Measurements from ENCODE around the gene PRKN. TPM values are rescaled to one million over a fixed set of nuclear protein-coding genes. Genes with fewer than 3 reads are reported as not detected.

PRKN gene
- polyA plus RNA-seq, 1 donor from 2014 or later: 1.2 TPM

DNA sequence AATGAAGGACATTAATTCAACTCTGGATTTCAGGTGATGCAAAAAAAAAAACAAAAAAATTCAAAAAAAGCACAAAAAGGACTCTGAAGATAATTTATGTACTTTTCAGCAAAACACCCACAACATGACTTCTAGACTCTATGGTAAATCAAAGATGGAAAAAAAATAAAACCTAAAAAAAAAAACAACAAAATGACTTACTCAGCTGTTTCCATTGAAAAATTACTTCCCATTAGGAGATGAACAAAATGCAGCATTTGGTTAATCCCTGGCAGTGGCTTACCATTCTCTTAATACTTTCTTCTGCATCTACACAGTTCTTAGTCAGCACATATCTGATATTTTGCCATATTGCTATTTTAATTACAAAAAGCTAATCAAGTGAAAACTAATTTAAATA, 572.6 kb downstream of the PRKN start:
- Histone ChIP-seq H3K9me3 (ENCODE audit: low read length) (no peaks in the 10 kb centered on the region), H3K27ac (ENCODE audit: low read length) (no peak overlapping the region), H4K20me1 (ENCODE audit: insufficient read depth) (no peaks in the 10 kb centered on the region), H3K36me3 (ENCODE audit: insufficient read depth, low read length) (no peaks in the 10 kb centered on the region), H3K27me3 (ENCODE audit: insufficient read depth, low read depth, low read length) (no peaks in the 10 kb centered on the region), H2AFZ (ENCODE audit: low read depth, low read length) (no peak overlapping the region), H3K79me2 (replicated peaks; ENCODE audit: insufficient read depth, low read length) (no peaks in the 10 kb centered on the region), H3K9me2 (ENCODE audit: insufficient read depth, low read length) (no peaks in the 10 kb centered on the region), H3K4me3 (ENCODE audit: low read length) (no peak overlapping the region), H3F3A (ENCODE audit: insufficient read depth, low read length, poor library complexity, severe bottlenecking) (no peaks in the 10 kb centered on the region), H3K4me2 (ENCODE audit: low read length) (no peak overlapping the region), H3K9ac (ENCODE audit: low read length) (no peak overlapping the region)
- TF ChIP-seq POLR2AphosphoS5 (IDR thresholded peaks at IDR 0.05) (no peak), RAD21 (conservative IDR thresholded peaks at IDR 0.05) (no peak), EZH2 (IDR thresholded peaks at IDR 0.05; ENCODE audit: borderline replicate concordance, insufficient read depth, low read length, poor library complexity, severe bottlenecking) (no peak), SMC3 (conservative IDR thresholded peaks at IDR 0.05; ENCODE audit: poor library complexity) (no peak), TAF1 (IDR thresholded peaks at IDR 0.05; ENCODE audit: low read depth) (no peak), EP300 (conservative IDR thresholded peaks at IDR 0.05; ENCODE audit: poor library complexity, severe bottlenecking) (no peak), MXI1 (conservative IDR thresholded peaks at IDR 0.05; ENCODE audit: poor library complexity, severe bottlenecking) (no peak)
- TF ChIP-seq, protein P1, sequence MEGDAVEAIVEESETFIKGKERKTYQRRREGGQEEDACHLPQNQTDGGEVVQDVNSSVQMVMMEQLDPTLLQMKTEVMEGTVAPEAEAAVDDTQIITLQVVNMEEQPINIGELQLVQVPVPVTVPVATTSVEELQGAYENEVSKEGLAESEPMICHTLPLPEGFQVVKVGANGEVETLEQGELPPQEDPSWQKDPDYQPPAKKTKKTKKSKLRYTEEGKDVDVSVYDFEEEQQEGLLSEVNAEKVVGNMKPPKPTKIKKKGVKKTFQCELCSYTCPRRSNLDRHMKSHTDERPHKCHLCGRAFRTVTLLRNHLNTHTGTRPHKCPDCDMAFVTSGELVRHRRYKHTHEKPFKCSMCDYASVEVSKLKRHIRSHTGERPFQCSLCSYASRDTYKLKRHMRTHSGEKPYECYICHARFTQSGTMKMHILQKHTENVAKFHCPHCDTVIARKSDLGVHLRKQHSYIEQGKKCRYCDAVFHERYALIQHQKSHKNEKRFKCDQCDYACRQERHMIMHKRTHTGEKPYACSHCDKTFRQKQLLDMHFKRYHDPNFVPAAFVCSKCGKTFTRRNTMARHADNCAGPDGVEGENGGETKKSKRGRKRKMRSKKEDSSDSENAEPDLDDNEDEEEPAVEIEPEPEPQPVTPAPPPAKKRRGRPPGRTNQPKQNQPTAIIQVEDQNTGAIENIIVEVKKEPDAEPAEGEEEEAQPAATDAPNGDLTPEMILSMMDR (IDR thresholded peaks at IDR 0.05; ENCODE audit: poor library complexity, severe bottlenecking): no peak
- TF ChIP-seq, protein P2, sequence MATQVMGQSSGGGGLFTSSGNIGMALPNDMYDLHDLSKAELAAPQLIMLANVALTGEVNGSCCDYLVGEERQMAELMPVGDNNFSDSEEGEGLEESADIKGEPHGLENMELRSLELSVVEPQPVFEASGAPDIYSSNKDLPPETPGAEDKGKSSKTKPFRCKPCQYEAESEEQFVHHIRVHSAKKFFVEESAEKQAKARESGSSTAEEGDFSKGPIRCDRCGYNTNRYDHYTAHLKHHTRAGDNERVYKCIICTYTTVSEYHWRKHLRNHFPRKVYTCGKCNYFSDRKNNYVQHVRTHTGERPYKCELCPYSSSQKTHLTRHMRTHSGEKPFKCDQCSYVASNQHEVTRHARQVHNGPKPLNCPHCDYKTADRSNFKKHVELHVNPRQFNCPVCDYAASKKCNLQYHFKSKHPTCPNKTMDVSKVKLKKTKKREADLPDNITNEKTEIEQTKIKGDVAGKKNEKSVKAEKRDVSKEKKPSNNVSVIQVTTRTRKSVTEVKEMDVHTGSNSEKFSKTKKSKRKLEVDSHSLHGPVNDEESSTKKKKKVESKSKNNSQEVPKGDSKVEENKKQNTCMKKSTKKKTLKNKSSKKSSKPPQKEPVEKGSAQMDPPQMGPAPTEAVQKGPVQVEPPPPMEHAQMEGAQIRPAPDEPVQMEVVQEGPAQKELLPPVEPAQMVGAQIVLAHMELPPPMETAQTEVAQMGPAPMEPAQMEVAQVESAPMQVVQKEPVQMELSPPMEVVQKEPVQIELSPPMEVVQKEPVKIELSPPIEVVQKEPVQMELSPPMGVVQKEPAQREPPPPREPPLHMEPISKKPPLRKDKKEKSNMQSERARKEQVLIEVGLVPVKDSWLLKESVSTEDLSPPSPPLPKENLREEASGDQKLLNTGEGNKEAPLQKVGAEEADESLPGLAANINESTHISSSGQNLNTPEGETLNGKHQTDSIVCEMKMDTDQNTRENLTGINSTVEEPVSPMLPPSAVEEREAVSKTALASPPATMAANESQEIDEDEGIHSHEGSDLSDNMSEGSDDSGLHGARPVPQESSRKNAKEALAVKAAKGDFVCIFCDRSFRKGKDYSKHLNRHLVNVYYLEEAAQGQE (IDR thresholded peaks at IDR 0.05; ENCODE audit: borderline replicate concordance): no peak

DNA sequence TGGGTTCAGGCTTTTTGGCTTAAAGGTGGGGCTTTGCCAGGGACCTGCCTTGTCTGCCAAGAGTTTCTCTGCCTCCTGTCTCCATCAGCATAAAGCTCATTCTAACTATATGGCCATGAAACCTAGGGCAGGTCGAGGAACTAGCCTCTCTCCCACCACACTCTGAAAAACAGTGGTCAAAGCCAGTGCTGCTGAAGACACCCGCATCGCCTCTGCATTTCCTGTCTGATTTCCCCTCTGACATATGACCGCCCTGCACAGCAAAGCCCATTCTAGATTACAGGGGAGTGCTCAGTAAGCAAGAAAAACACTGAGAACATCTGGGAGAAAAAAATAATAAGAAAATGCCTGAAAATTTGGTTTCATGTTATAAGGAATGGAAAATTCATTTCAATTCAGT, 573.6 kb downstream of the PRKN start:
- H2AFZ ChIP-seq (ENCODE audit: low read depth, low read length): no peak overlapping the region
- no peaks in the 10 kb centered on the region for H3K9me2 ChIP-seq (ENCODE audit: insufficient read depth, low read length)
- no peak overlapping the region for H3K4me2 ChIP-seq (ENCODE audit: low read length)
- no peak overlapping the region for H3K27ac ChIP-seq (ENCODE audit: low read length)
- H3K36me3 ChIP-seq (ENCODE audit: insufficient read depth, low read length): no peaks in the 10 kb centered on the region
- H3K79me2 ChIP-seq (replicated peaks; ENCODE audit: insufficient read depth, low read length): no peaks in the 10 kb centered on the region
- H3K9me3 ChIP-seq (ENCODE audit: low read length): no peaks in the 10 kb centered on the region
- TF ChIP-seq RAD21 (conservative IDR thresholded peaks at IDR 0.05): no peak
- TF ChIP-seq, protein P2 (IDR thresholded peaks at IDR 0.05; ENCODE audit: borderline replicate concordance): no peak
- TF ChIP-seq MXI1 (conservative IDR thresholded peaks at IDR 0.05; ENCODE audit: poor library complexity, severe bottlenecking): no peak
- no peak for TF ChIP-seq POLR2AphosphoS5 (IDR thresholded peaks at IDR 0.05)
- no peak for TF ChIP-seq EZH2 (IDR thresholded peaks at IDR 0.05; ENCODE audit: borderline replicate concordance, insufficient read depth, low read length, poor library complexity, severe bottlenecking)
- TF ChIP-seq SMC3 (conservative IDR thresholded peaks at IDR 0.05; ENCODE audit: poor library complexity): no peak
- TF ChIP-seq EP300 (conservative IDR thresholded peaks at IDR 0.05; ENCODE audit: poor library complexity, severe bottlenecking): no peak
- TF ChIP-seq, protein P1 (IDR thresholded peaks at IDR 0.05; ENCODE audit: poor library complexity, severe bottlenecking): no peak
- H4K20me1 ChIP-seq (ENCODE audit: insufficient read depth): no peaks in the 10 kb centered on the region
- H3K4me3 ChIP-seq (ENCODE audit: low read length): no peak overlapping the region
- H3K9ac ChIP-seq (ENCODE audit: low read length): no peak overlapping the region
- H3F3A ChIP-seq (ENCODE audit: insufficient read depth, low read length, poor library complexity, severe bottlenecking): no peaks in the 10 kb centered on the region
- no peaks in the 10 kb centered on the region for H3K27me3 ChIP-seq (ENCODE audit: insufficient read depth, low read depth, low read length)

Measured in neural cell (in vitro differentiated cells).